ENCODE results near the gene MAP7.

DNA sequence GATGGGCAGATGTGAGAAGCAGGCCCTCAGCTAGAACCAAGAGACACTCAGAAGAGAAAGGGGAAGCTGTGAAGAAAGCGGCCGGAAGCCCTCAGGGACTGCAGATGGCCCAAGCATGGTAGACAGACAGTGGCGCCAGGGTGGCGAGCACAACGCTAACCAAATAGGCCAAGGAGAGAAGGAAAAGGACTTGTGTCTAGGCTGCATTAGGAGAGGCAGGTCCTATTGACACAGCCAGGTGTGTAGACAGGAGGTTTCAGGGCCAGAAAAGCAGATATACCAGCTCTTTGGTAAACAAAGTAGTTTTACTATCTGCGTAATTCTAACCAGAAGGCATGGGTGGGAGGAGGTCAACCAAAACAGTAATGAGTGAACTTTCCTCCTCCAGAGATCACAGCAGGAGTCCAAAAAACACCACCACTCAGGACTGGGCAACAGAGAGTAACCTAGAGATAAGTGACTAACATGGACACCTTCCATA lies 15.8 kb upstream of the MAP7 start:
- TF ChIP-seq, protein P1, sequence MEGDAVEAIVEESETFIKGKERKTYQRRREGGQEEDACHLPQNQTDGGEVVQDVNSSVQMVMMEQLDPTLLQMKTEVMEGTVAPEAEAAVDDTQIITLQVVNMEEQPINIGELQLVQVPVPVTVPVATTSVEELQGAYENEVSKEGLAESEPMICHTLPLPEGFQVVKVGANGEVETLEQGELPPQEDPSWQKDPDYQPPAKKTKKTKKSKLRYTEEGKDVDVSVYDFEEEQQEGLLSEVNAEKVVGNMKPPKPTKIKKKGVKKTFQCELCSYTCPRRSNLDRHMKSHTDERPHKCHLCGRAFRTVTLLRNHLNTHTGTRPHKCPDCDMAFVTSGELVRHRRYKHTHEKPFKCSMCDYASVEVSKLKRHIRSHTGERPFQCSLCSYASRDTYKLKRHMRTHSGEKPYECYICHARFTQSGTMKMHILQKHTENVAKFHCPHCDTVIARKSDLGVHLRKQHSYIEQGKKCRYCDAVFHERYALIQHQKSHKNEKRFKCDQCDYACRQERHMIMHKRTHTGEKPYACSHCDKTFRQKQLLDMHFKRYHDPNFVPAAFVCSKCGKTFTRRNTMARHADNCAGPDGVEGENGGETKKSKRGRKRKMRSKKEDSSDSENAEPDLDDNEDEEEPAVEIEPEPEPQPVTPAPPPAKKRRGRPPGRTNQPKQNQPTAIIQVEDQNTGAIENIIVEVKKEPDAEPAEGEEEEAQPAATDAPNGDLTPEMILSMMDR (IDR thresholded peaks at IDR 0.05) = no peak
- no peak for TF ChIP-seq POLR2A (IDR thresholded peaks at IDR 0.05)
